ENCODE results near the gene SH3BP5. TPM values are rescaled to one million over a fixed set of nuclear protein-coding genes. Genes with fewer than 3 reads are reported as not detected.

Gene SH3BP5
- total RNA-seq, 2 experiments from 2014 or later, result 2.0 to 2.4 TPM

DNA sequence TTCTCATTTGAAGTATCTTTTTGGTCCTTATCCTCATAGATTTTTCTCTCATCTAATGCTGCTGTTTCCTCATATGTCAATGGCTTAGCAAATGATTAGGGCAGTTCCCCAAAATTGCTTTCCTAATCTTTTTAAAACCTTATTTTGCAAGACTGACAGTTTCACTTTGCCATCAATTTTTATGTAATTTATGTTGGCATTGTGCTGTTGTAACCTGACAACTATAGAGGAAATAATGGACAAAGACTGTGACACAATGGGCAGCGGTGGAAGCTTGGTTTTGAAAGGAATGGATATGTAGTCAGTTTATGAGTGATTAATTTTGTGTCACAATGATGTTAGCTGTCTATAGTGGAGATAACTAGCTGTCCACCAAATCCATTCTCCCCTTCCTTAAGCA is 10.6 kb upstream of the SH3BP5 start:
- ChIA-PET POLR2A (interaction anchor here (1.0 to 1.1 kb wide), 2 partner anchors 8 to 13 kb away, joined by 3 read pairs; no protein-coding TSS in a partner anchor), CTCF (interaction anchor here (1.1 to 2.4 kb wide), 4 partner anchors 15 to 75 kb away, joined by 3 to 16 read pairs (median 4); no protein-coding TSS in a partner anchor)
- intact Hi-C loops (cut with micrococcal nuclease), result no loop called here
- TF ChIP-seq, protein P1, sequence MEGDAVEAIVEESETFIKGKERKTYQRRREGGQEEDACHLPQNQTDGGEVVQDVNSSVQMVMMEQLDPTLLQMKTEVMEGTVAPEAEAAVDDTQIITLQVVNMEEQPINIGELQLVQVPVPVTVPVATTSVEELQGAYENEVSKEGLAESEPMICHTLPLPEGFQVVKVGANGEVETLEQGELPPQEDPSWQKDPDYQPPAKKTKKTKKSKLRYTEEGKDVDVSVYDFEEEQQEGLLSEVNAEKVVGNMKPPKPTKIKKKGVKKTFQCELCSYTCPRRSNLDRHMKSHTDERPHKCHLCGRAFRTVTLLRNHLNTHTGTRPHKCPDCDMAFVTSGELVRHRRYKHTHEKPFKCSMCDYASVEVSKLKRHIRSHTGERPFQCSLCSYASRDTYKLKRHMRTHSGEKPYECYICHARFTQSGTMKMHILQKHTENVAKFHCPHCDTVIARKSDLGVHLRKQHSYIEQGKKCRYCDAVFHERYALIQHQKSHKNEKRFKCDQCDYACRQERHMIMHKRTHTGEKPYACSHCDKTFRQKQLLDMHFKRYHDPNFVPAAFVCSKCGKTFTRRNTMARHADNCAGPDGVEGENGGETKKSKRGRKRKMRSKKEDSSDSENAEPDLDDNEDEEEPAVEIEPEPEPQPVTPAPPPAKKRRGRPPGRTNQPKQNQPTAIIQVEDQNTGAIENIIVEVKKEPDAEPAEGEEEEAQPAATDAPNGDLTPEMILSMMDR (IDR thresholded peaks at IDR 0.05), result no peak
- H3K27me3 Mint-ChIP-seq, result no peaks in the 10 kb centered on the region
- H3K4me1 Mint-ChIP-seq (ENCODE audit: low read depth), result peaks cover 22% of the 10 kb centered on the region
- H3K9me3 Mint-ChIP-seq, result peaks cover 4% of the 10 kb centered on the region
- H3K27ac Mint-ChIP-seq, result no peak overlapping the region
- ATAC-seq (no peak), DNase-seq (no peak)
- no peak overlapping the region for H3K4me3 Mint-ChIP-seq
- H3K36me3 Mint-ChIP-seq (ENCODE audit: low read depth), result no peaks in the 10 kb centered on the region

DNA sequence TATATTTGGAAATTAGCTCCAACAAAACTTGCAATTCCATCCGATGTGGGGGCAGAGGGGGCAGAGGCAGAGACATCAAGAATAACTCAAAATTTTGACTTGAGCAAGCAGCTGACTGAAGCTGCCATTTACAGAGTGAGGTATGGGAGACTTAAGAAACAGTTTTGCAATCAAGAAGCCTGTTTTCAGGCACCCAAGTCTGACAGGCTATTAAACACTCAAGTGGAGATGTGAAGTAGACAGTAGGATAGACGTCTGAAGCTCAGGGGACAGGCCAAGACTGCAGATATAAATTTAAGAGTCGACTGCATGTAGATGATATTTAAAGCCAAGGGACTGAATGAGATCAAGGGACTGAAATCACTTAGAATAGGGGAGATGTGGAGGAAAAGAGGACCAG is 9.9 kb upstream of the SH3BP5 start:
- Mint-ChIP-seq H3K36me3 (ENCODE audit: low read depth) (no peaks in the 10 kb centered on the region), H3K4me3 (no peak overlapping the region), H3K9me3 (peaks cover 4% of the 10 kb centered on the region), H3K27ac (no peak overlapping the region), H3K27me3 (no peaks in the 10 kb centered on the region), H3K4me1 (ENCODE audit: low read depth) (peaks cover 16% of the 10 kb centered on the region)
- intact Hi-C loops (cut with micrococcal nuclease), result no loop called here
- DNase-seq (no peak), ATAC-seq (no peak)
- CTCF ChIA-PET, result interaction anchor here (0.7 to 2.4 kb wide), 5 partner anchors 10 to 74 kb away, joined by 3 to 16 read pairs (median 3); no protein-coding TSS in a partner anchor
- TF ChIP-seq, protein P1 (IDR thresholded peaks at IDR 0.05), result no peak
- POLR2A ChIA-PET, result interaction anchor here (0.7 to 1.1 kb wide), 3 partner anchors 9 to 69 kb away, joined by 3 read pairs; no protein-coding TSS in a partner anchor

DNA sequence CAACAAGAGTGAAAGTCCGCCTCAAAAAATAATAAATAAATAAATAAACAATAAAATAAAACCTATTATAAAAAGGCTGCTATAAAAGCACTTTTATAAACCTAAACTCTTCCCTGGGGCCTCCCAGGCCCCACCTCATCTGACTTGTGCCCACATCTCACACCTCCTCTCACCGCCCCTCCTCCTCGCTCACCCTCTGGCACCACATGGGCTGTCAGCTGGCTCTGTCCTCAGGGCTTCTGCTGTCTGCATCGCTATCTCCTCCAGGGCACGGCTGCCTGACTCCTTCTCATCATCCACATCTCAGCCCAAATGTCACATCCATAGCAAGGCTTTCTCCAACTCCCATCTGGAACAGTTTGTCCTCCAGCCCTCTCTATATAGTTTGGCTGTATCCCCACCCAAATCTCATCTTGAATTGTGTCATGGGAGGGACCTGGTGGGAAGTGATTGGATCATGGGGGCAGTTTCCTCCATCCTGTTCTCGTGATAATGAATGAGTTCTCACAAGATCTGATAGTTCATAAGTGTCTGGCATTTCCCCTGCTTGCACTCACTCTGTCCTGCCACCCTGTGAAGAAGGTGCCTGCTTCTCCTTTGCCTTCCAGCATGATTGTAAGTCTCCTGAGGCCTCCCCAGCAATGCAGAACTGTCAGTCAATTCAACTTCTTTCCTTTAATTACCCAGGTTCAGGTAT is 8.8 kb upstream of the SH3BP5 start:
- H3K27ac Mint-ChIP-seq, result no peak overlapping the region
- no peaks in the 10 kb centered on the region for H3K27me3 Mint-ChIP-seq
- H3K36me3 Mint-ChIP-seq (ENCODE audit: low read depth), result no peaks in the 10 kb centered on the region
- ATAC-seq, result no peak
- H3K4me3 Mint-ChIP-seq, result no peak overlapping the region
- TF ChIP-seq, protein P1 (IDR thresholded peaks at IDR 0.05), result no peak
- intact Hi-C loops (cut with micrococcal nuclease), result no loop called here
- ChIA-PET POLR2A (no interaction called here), CTCF (interaction anchor here (1.2 kb wide), 1 partner anchor 9 kb away, joined by 3 read pairs; the partner anchor contains the start of gene SH3BP5)
- no peak for DNase-seq
- peaks cover 7% of the 10 kb centered on the region for H3K4me1 Mint-ChIP-seq (ENCODE audit: low read depth)
- H3K9me3 Mint-ChIP-seq, result peaks cover 4% of the 10 kb centered on the region

DNA sequence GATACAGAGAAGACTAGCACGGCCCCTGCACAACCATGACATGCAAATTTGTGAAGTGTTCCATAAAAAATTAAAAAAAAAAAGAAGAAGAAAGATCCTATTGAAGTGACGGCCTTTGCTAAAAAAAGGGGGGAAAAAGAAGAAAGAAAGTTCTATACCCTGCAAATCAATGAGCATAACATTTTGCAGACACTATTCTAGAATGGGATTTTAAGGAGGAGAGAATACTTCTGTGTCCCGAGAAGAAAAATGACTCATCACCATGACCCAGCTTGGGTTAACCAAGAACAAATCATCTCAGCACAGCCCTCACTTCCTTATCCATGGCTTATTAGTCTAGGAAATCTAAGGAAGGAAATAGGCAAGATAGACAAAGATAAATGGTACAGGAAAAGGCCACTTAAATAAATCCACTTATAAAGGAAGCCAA is 7.4 kb upstream of the SH3BP5 start:
- no peak overlapping the region for H3K27ac Mint-ChIP-seq
- TF ChIP-seq, protein P1 (IDR thresholded peaks at IDR 0.05), result no peak
- intact Hi-C loops (cut with micrococcal nuclease), result no loop called here
- no peak overlapping the region for H3K4me3 Mint-ChIP-seq
- no peaks in the 10 kb centered on the region for H3K36me3 Mint-ChIP-seq (ENCODE audit: low read depth)
- H3K9me3 Mint-ChIP-seq, result peaks cover 4% of the 10 kb centered on the region
- ATAC-seq (no peak), DNase-seq (no peak)
- ChIA-PET CTCF (no interaction called here), POLR2A (no interaction called here)
- H3K4me1 Mint-ChIP-seq (ENCODE audit: low read depth), result no peaks in the 10 kb centered on the region
- no peaks in the 10 kb centered on the region for H3K27me3 Mint-ChIP-seq

DNA sequence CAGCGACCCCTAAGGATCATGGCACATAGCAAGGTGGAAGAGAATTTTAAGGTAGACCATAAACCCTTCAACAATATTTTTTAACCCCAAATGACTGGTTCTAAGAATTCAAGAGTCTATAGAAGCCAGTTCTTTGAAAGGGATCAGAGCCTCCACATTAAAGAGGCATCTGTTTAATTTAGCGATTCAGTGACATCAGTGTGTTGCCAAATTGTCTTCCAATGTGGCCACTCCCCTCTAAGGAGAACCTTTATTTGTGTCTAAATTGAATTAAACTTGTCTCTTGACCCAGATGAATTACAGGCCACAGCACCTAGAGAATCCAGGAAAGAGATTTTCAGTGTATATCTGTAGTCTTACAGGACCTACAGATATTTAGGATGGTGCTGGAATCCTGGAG is 6.6 kb upstream of the SH3BP5 start:
- TF ChIP-seq, protein P1 (IDR thresholded peaks at IDR 0.05), result no peak
- no peaks in the 10 kb centered on the region for H3K27me3 Mint-ChIP-seq
- DNase-seq, result no peak
- H3K9me3 Mint-ChIP-seq, result peaks cover 4% of the 10 kb centered on the region
- ChIA-PET POLR2A (interaction anchor here (1.8 kb wide), 1 partner anchor 12 kb away, joined by 4 read pairs; no protein-coding TSS in a partner anchor), CTCF (no interaction called here)
- H3K36me3 Mint-ChIP-seq (ENCODE audit: low read depth), result no peaks in the 10 kb centered on the region
- H3K4me3 Mint-ChIP-seq, result no peak overlapping the region
- intact Hi-C loops (cut with micrococcal nuclease), result no loop called here
- no peak for ATAC-seq
- no peaks in the 10 kb centered on the region for H3K4me1 Mint-ChIP-seq (ENCODE audit: low read depth)
- no peak overlapping the region for H3K27ac Mint-ChIP-seq
